Measurements from ENCODE around the gene MSGN1.

The MSGN1 gene

DNA sequence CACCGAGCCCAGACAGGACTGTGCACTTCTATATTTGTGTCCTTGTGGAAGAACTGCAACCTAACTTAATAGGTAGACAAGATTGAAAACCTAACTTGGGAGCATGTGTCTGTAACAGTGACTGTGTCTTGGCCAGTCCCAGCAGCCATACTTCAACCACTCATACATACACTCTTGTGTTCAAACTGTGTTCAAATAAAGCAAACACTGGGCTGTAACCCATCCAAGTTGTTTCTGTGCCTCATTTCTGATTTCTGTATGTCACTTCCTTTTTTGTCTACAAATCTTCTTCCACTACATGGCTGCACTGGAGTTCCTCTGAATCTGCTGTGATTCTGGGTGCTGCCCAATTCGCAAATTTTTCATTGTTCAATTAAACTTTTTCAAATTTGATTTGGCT lies 31.0 kb downstream of the MSGN1 start:
- H3K4me3 ChIP-seq (ENCODE audit: low read length): no peak overlapping the region
- TF ChIP-seq, protein P1, sequence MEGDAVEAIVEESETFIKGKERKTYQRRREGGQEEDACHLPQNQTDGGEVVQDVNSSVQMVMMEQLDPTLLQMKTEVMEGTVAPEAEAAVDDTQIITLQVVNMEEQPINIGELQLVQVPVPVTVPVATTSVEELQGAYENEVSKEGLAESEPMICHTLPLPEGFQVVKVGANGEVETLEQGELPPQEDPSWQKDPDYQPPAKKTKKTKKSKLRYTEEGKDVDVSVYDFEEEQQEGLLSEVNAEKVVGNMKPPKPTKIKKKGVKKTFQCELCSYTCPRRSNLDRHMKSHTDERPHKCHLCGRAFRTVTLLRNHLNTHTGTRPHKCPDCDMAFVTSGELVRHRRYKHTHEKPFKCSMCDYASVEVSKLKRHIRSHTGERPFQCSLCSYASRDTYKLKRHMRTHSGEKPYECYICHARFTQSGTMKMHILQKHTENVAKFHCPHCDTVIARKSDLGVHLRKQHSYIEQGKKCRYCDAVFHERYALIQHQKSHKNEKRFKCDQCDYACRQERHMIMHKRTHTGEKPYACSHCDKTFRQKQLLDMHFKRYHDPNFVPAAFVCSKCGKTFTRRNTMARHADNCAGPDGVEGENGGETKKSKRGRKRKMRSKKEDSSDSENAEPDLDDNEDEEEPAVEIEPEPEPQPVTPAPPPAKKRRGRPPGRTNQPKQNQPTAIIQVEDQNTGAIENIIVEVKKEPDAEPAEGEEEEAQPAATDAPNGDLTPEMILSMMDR (conservative IDR thresholded peaks at IDR 0.05; ENCODE audit: low read depth, low read length): no peak
- no peak for DNase-seq (ENCODE audit: low read depth)

DNA sequence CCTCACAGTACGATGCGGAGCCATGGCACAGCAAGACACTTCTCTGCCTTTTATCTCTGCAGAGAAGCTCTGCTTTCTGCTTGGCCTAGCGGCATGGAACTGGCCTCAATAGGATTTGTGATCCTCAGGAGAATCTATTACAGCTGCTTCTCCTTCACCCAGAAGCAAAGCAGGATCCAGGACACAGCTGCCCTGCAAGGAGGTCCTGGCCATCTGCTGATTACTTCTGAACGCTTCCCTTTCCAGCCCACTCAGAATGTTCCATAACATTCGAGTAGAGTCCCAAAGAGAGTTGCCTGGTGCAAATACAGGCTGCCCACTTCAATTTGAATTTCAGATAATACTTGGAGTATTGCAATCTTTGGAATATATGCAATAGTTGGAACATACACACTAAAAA lies 33.0 kb downstream of the MSGN1 start:
- H3K4me3 ChIP-seq (ENCODE audit: low read length): no peak overlapping the region
- DNase-seq (ENCODE audit: low read depth): no peak
- TF ChIP-seq, protein P1 (conservative IDR thresholded peaks at IDR 0.05; ENCODE audit: low read depth, low read length): no peak

DNA sequence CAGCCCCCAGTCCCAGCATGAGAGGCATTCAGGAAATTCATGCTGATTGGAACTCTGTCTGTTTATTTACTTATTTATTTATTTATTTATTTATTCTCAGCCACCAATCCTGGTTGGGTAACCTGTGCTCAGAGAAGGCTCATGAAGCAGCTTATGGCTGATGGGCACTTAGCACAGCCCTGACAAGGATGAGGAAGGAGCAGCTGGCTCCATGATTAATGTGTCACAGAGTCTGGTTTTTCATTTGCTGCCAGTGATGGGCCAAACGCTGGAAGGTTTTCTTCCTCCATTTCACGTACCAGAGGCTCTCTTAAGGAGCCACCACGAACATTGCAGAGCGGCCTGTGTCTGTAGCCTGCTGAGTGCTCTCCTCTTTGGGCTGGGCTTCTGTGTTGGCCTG lies 33.9 kb downstream of the MSGN1 start:
- no peak for DNase-seq (ENCODE audit: low read depth)
- TF ChIP-seq, protein P1 (conservative IDR thresholded peaks at IDR 0.05; ENCODE audit: low read depth, low read length): no peak
- H3K4me3 ChIP-seq (ENCODE audit: low read length): no peak overlapping the region

DNA sequence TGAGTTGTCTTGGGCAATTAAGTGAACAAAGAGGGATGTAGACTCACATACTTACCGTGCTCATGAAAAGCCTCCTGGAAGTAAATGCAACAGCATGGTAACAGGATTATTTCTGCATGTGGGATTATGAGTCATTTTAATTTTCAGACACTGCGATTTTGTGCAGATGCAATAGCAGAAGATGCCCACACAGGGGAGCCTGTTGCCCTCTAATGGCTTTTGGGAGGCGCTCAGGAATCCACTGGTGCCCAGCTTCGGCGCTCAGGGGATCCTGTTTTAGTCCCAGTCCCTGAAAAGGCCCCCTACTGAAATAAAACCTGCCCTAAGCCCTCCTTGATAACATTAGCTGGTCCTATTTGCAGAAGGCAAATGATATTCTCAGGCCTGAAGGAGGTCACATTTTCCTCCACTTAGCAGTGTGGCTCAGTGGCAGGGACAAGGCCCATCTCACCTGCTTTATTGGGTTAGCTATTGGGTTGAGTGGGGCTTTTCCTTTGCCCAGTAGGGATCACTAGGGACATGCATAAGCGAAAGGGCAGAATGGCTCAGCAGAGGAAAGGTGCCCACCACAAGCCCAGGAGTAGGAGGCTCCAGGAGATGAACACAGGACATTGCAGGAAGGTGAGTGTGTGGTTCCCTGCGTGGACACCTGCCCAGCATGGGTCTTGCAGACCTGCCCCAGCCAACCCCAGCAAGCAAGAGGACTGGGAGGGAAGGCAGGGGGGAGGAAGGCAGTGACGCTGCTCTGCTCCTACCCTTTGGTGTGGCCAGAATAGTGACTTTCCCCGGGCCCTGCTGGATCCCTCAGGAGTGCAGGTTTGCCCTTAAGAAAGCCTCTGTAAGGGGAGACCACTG lies 35.7 kb downstream of the MSGN1 start:
- peak; percentile 85 for DNase-seq (ENCODE audit: low read depth)
- TF ChIP-seq, protein P1 (conservative IDR thresholded peaks at IDR 0.05; ENCODE audit: low read depth, low read length): peak; percentile 88

DNA sequence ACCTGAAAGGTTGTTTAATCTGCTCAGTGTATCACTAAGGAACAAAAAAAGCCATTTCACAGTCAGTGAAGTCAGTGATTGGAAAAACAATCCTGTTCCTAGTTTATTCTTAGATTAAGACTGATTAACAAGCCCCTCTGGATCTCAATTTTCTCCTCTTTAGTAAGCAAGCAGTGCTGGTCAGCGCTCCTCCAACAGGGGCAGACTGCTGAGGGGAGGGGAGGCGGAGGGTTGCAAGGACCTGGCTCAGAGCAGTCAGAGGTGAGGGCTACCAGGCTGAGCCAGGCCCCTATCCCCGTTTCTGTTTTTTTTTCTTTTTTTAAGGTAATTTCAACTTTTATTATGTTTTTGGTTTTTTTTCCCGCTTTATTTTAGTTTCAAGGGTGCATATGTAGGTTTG lies 37.5 kb downstream of the MSGN1 start:
- TF ChIP-seq, protein P1 (conservative IDR thresholded peaks at IDR 0.05; ENCODE audit: low read depth, low read length): peak; percentile 18
- no peak overlapping the region for H3K4me3 ChIP-seq (ENCODE audit: low read length)
- DNase-seq (ENCODE audit: low read depth): no peak

More for the DNA sequence above, 35.7 kb downstream of the MSGN1 start:
- no peak overlapping the region for H3K4me3 ChIP-seq (ENCODE audit: low read length)

DNA sequence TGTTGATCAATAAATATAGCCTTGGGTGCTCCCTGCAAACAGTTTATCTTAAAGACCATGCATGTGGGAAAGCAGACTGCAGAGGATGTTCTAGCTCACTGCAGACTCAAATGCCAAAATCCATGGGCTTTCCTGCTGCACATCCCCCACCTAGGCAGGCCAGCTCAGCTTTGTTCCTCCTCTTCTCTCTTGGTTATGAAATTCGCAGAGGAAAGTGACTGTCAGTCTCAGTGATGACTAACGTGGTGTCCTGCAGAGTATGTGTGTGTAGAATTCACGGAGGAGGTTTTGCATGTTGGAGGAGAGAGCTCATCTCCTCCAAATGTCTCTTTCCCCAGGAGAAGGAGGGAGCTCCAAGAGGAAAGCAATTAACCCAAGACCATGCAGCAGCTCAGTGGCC lies 40.8 kb downstream of the MSGN1 start:
- TF ChIP-seq, protein P1 (conservative IDR thresholded peaks at IDR 0.05; ENCODE audit: low read depth, low read length): no peak
- no peak for DNase-seq (ENCODE audit: low read depth)
- H3K4me3 ChIP-seq (ENCODE audit: low read length): no peak overlapping the region

DNA sequence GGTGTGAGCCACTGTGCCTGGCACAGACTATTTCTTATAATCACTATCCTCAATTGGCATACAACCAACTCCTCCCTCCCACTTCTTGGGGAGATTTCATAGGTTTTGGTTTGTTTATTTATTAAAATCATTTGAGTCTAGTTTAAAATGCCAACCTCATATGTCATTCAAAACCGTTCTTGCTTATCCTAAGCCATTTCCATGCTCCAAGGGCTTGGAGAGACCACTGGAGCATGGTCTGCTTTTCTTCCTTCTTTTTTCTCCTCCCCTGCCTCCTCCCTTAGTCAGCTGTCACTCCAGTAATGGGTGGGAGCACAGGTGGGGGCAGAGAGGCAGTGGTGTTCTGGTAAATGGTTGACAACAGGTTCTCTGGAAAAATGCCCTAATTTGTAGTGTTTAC lies 41.8 kb downstream of the MSGN1 start:
- DNase-seq (ENCODE audit: low read depth): no peak
- TF ChIP-seq, protein P1 (conservative IDR thresholded peaks at IDR 0.05; ENCODE audit: low read depth, low read length): no peak
- H3K4me3 ChIP-seq (ENCODE audit: low read length): no peak overlapping the region

Data from retinal pigment epithelial cell (primary cell).